Kidney epithelial cell (primary cell): ENCODE data around the gene ABHD4. TPM values are rescaled to one million over a fixed set of nuclear protein-coding genes. Genes with fewer than 3 reads are reported as not detected.

ENCODE experiments used
- DNase-seq: peaks from one replicate; pipeline ENCODE4 v3.0.0-alpha.2; 2010; ENCODE audit warnings: low read depth
- H3K27me3 ChIP-seq: 2 replicates; pipeline ENCODE4 v1.6.0; 2011; ENCODE audit warnings: low read length; ENCODE audit not compliant: control insufficient read depth, insufficient read depth
- H3K36me3 ChIP-seq: 2 replicates; pipeline ENCODE4 v1.5.1; 2011; ENCODE audit warnings: low read length; ENCODE audit not compliant: control insufficient read depth, insufficient read depth
- H3K4me3 ChIP-seq: 2 replicates; pipeline ENCODE4 v1.5.1; 2011; ENCODE audit warnings: low read depth, mild to moderate bottlenecking, control low read depth, low read length
- CTCF ChIP-seq: IDR thresholded peaks from 2 replicates; pipeline ENCODE4 v1.5.1; 2011; ENCODE audit warnings: mild to moderate bottlenecking, moderate library complexity, low read length, control low read depth, inconsistent platforms; ENCODE audit not compliant: insufficient read depth, poor library complexity, severe bottlenecking
- total RNA-seq: library from RNA; depleted of rRNA; stranded (reverse); fragments of >200 nt; gene quantifications from 2 replicates; pipeline ENCODE4 v1.2.3, GENCODE V29; 2015

ABHD4 gene
- total RNA-seq, 1 donor from 2014 or later, result 23.2 TPM

DNA sequence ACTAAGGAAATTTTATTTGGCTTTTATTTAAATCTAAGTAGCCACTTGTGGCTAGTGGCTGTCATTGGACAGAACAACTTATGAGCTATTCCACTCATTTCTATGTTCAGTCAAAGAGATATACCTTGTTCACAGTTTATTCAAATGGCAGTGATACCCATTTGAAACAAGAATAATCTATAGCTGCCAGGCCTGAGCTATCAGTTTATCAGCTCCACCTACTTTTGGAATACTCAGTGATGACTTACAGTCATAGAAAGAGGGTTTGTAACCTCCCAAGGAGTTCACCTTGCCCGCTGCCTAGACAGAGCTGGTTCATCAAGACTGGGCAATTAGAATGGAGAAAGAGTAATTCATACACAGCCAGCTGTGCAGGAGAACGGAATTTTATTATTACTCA lies 4.5 kb upstream of the ABHD4 start:
- Histone ChIP-seq H3K36me3 (no peaks in the 10 kb centered on the region), H3K27me3 (no peaks in the 10 kb centered on the region), H3K4me3 (no peak overlapping the region)
- no peak for DNase-seq
- no peak for TF ChIP-seq CTCF

DNA sequence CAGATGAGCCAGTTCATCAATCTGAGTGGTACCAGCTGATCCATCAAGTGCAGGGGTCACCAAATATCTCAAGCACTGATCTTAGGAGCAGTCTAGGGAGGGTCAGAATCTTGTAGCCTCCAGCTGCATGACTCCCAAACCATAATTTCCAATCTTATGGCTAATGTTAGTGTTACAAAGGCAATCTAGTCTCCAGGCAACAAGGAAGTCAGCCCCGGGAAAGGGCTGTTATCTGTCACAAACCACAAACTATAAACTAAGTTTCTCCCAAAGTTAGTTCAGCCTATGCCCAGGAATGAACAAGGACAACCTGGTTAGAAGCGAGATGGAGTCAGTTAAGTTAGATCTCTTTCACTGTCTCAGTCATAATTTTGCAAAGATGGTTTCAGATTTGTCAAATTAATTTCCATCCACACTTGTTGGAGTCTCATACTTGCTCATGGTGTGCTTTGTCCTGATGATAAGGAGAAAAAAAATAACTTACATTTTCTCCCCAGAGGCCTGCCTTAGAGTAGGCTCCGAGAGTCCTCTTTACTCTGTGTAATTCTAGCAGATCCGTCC lies 3.9 kb upstream of the ABHD4 start:
- no peak for TF ChIP-seq CTCF
- H3K27me3 ChIP-seq, result no peaks in the 10 kb centered on the region
- H3K4me3 ChIP-seq, result no peak overlapping the region
- H3K36me3 ChIP-seq, result no peaks in the 10 kb centered on the region
- DNase-seq, result no peak

GRCh38 chr14:22596354-22596879 lies 1.7 kb upstream of the ABHD4 start:
- Histone ChIP-seq H3K4me3 (no peak overlapping the region), H3K36me3 (no peaks in the 10 kb centered on the region), H3K27me3 (no peaks in the 10 kb centered on the region)
- TF ChIP-seq CTCF, result no peak
- no peak for DNase-seq

- no peak for DNase-seq
- no peaks in the 10 kb centered on the region for H3K36me3 ChIP-seq
- no peak overlapping the region for H3K4me3 ChIP-seq
- TF ChIP-seq CTCF, result no peak
- H3K27me3 ChIP-seq, result no peaks in the 10 kb centered on the region
Measured at GRCh38 chr14:22597265-22597664, 835 bp upstream of the ABHD4 start.

GRCh38 chr14:22597771-22598098 lies 365 bp upstream of the ABHD4 start:
- no peaks in the 10 kb centered on the region for H3K27me3 ChIP-seq
- H3K36me3 ChIP-seq, result no peaks in the 10 kb centered on the region
- peak overlapping the region; percentile 96 for H3K4me3 ChIP-seq
- DNase-seq, result no peak
- TF ChIP-seq CTCF, result no peak

DNA sequence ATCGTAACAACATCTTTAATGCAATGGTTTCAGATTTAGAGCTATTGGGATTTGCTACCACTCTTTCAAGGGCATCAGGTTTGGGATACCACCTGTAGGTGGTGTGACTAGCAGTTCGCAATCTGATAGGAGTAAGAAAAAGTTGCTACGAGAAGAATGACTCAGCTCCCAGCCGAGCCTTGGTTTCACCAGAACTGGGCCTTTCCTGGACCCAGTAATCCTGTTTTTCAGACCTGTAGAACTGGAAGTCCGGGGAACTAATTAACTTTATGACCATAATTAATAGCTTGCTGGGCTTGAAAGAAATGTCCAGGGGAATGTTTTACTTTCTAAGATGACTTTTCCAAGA lies 770 bp downstream of the ABHD4 start:
- H3K27me3 ChIP-seq, result no peaks in the 10 kb centered on the region

More for the DNA sequence above, 770 bp downstream of the ABHD4 start:
- peaks cover 2% of the 10 kb centered on the region for H3K36me3 ChIP-seq
- no peak for DNase-seq
- peak; percentile 26 for TF ChIP-seq CTCF
- peak overlapping the region; percentile 96 for H3K4me3 ChIP-seq
